Measurements from ENCODE around the gene UPB1. TPM values are rescaled to one million over a fixed set of nuclear protein-coding genes. Genes with fewer than 3 reads are reported as not detected.

The UPB1 gene
- total and polyA plus RNA-seq, 10 of the 15 experiments (the other 5 are each of a cell fraction or from before 2014, with no cell fraction given), result 0.89 to 20.5 (median 3.1) TPM

GRCh38 chr22:24518771-24519485 lies 23.8 kb downstream of the UPB1 start:
- Histone ChIP-seq H3K4me1 (ENCODE audit: control insufficient read depth, insufficient read depth, low read length) (peaks cover 33% of the 10 kb centered on the region), H3K9ac (ENCODE audit: control insufficient read depth, insufficient read depth, low read length) (no peak overlapping the region), H3K27ac (ENCODE audit: control insufficient read depth, insufficient read depth) (no peak overlapping the region), H4K20me1 (ENCODE audit: control insufficient read depth, insufficient read depth) (no peaks in the 10 kb centered on the region), H3K79me2 (ENCODE audit: control insufficient read depth, insufficient read depth, low read length) (no peaks in the 10 kb centered on the region), H3K4me2 (ENCODE audit: control insufficient read depth, insufficient read depth) (no peak overlapping the region), H3K9me3 (replicated peaks; ENCODE audit: control insufficient read depth, insufficient read depth, low read length) (no peaks in the 10 kb centered on the region), H2AFZ (ENCODE audit: control insufficient read depth, low read depth, low read length) (no peak overlapping the region), H3K36me3 (ENCODE audit: control insufficient read depth in 2 of 2, insufficient read depth in 2 of 2, low read length in 1 of 2) (no peaks in the 10 kb centered on the region), H3K27me3 (replicated peaks in 1 of 2; ENCODE audit: control insufficient read depth in 2 of 2, insufficient read depth in 2 of 2, low read length in 1 of 2) (no peaks in the 10 kb centered on the region), H3K4me3 (no peak overlapping the region)
- WGBS (ENCODE audit: insufficient coverage, insufficient replicate concordance, low lambda C conversion rate, missing lambda C conversion rate), result 63% methylated on average over 9 of the region's 9 CpGs
- ChIA-PET SMC1A (ENCODE audit: uncharacterized antibody, unreplicated experiment) (interaction anchor here (0.6 kb wide), 2 partner anchors 31 to 196 kb away, joined by 3 read pairs; no protein-coding TSS in a partner anchor), RAD21 (ENCODE audit: unreplicated experiment) (interaction anchor here (0.6 to 1.9 kb wide), 4 partner anchors 13 to 1730 kb away, joined by 3 to 8 read pairs (median 4); no protein-coding TSS in a partner anchor), POLR2A (interaction anchor here (0.6 to 2.1 kb wide), 4 partner anchors 12 to 129 kb away, joined by 3 to 8 read pairs (median 4); no protein-coding TSS in a partner anchor), CTCF (interaction anchor here (0.8 to 5.8 kb wide), 7 partner anchors 11 to 96 kb away, joined by 3 to 39 read pairs (median 6); no protein-coding TSS in a partner anchor)
- TF ChIP-seq EP300 (IDR thresholded peaks at IDR 0.05; ENCODE audit: borderline replicate concordance in 1 of 2, control insufficient read depth in 1 of 2, low read depth in 2 of 2, low read length in 2 of 2) (no peak), EGR1 (IDR thresholded peaks at IDR 0.05; ENCODE audit: borderline replicate concordance in 1 of 2, low read depth in 2 of 2, low read length in 2 of 2) (0 out of 3 replicates have a peak, but pooled peaks of 1 of the 2 experiments have one; percentile 18)
- no peak for FAIRE-seq
- no peak for DNase-seq (ENCODE audit: low read depth, low spot score)
- ATAC-seq, result no peak
- BruUV-seq (replicated peaks), result no TSS peak
- in situ Hi-C loops (cut with MboI), result loop anchor here (5.0 kb wide), 1 partner anchor 87 kb away; no protein-coding TSS in a partner anchor
- intact Hi-C loops (cut with micrococcal nuclease; ENCODE audit: unreplicated experiment), result no loop called here

GRCh38 chr22:24519496-24519895 lies 24.4 kb downstream of the UPB1 start:
- DNase-seq (ENCODE audit: low read depth, low spot score) (no peak), ATAC-seq (no peak), FAIRE-seq (no peak)
- Histone ChIP-seq H3K27me3 (replicated peaks in 1 of 2; ENCODE audit: control insufficient read depth in 2 of 2, insufficient read depth in 2 of 2, low read length in 1 of 2) (no peaks in the 10 kb centered on the region), H3K9me3 (replicated peaks; ENCODE audit: control insufficient read depth, insufficient read depth, low read length) (no peaks in the 10 kb centered on the region), H3K36me3 (ENCODE audit: control insufficient read depth in 2 of 2, insufficient read depth in 2 of 2, low read length in 1 of 2) (no peaks in the 10 kb centered on the region), H3K27ac (ENCODE audit: control insufficient read depth, insufficient read depth) (no peak overlapping the region), H3K4me3 (no peak overlapping the region), H3K4me2 (ENCODE audit: control insufficient read depth, insufficient read depth) (no peak overlapping the region), H3K9ac (ENCODE audit: control insufficient read depth, insufficient read depth, low read length) (no peak overlapping the region), H3K4me1 (ENCODE audit: control insufficient read depth, insufficient read depth, low read length) (peaks cover 27% of the 10 kb centered on the region), H4K20me1 (ENCODE audit: control insufficient read depth, insufficient read depth) (no peaks in the 10 kb centered on the region), H3K79me2 (ENCODE audit: control insufficient read depth, insufficient read depth, low read length) (no peaks in the 10 kb centered on the region), H2AFZ (ENCODE audit: control insufficient read depth, low read depth, low read length) (no peak overlapping the region)
- BruUV-seq (replicated peaks), result no TSS peak
- ChIA-PET RAD21 (ENCODE audit: unreplicated experiment) (interaction anchor here (1.0 kb wide), 1 partner anchor 82 kb away, joined by 3 read pairs; no protein-coding TSS in a partner anchor), CTCF (interaction anchor here (0.8 to 5.8 kb wide), 5 partner anchors 10 to 96 kb away, joined by 3 to 39 read pairs (median 7); no protein-coding TSS in a partner anchor), SMC1A (ENCODE audit: uncharacterized antibody, unreplicated experiment) (no interaction called here), POLR2A (interaction anchor here (1.1 kb wide), 1 partner anchor 97 kb away, joined by 3 read pairs; no protein-coding TSS in a partner anchor)
- in situ Hi-C loops (cut with MboI), result loop anchor here (5.0 kb wide), 1 partner anchor 87 kb away; no protein-coding TSS in a partner anchor
- intact Hi-C loops (cut with micrococcal nuclease; ENCODE audit: unreplicated experiment), result no loop called here
- 100% methylated on average over 5 of the region's 5 CpGs for WGBS (ENCODE audit: insufficient coverage, insufficient replicate concordance, low lambda C conversion rate, missing lambda C conversion rate)
- TF ChIP-seq USF2 (IDR thresholded peaks at IDR 0.05; ENCODE audit: borderline replicate concordance, low read depth, low read length), result no peak
- no peak for TF ChIP-seq SRF (IDR thresholded peaks at IDR 0.05; ENCODE audit: low read depth in 2 of 2, low read length in 2 of 2)
- no peak for TF ChIP-seq NFYA (IDR thresholded peaks at IDR 0.05; ENCODE audit: borderline replicate concordance, low read depth, low read length)
- no peak for TF ChIP-seq HSF1 (IDR thresholded peaks at IDR 0.05; ENCODE audit: low read depth, low read length)

Data from GM12878 (cell line).